B cell (primary cell): ENCODE measurements around the gene OR5J2. TPM values are rescaled to one million over a fixed set of nuclear protein-coding genes. Genes with fewer than 3 reads are reported as not detected.

Experiments used
- ATAC-seq: fragments of 200-7000 bp; cut with Tn5 transposase; one replicate; pipeline ENCODE4 v1.10.0; 2021; ENCODE audit warnings: low read depth, mild to moderate bottlenecking, moderate number of reproducible peaks, moderate library complexity
- CTCF ChIA-PET: fragments of 350-600 bp; sonication (Branson Sonifier 250); formaldehyde crosslinking; loops from one replicate; lab custom pipeline; 2021; ENCODE audit warnings: antibody characterized with exemption, inconsistent platforms; lab: Charles Lee
- POLR2A ChIA-PET: fragments of 350-600 bp; sonication (Branson Sonifier 250); formaldehyde crosslinking; loops from one replicate; lab custom pipeline; 2021; ENCODE audit warnings: antibody characterized with exemption; lab: Charles Lee
- DNase-seq: peaks from one replicate; pipeline ENCODE4 v3.0.0; 2013
- H2AFZ ChIP-seq: 2 replicates; pipeline ENCODE4 v1.6.1; 2012; ENCODE audit warnings: mild to moderate bottlenecking, low read depth, low read length; ENCODE audit not compliant: insufficient read depth, poor library complexity, severe bottlenecking
- H3K27ac ChIP-seq, 2 donors: 1 replicate in 1 of 2; 2 replicates in 1 of 2; pipeline ENCODE4 v1.5.1; 2012 to 2013; ENCODE audit warnings: low read length in 2 of 2, mild to moderate bottlenecking in 2 of 2, moderate library complexity in 1 of 2
- H3K27me3 ChIP-seq, 4 experiments: fragments of 200-600 bp in 1 of 4; sonication (generic) in 1 of 4; replicated peaks in 1 of 4; 1 replicate in 2 of 4; 2 replicates in 2 of 4; pipeline versions ENCODE4 v1.6.1 to v1.7.0; 2013 to 2016; ENCODE audit warnings: low read length in 3 of 4, mild to moderate bottlenecking in 2 of 4, mixed read lengths in 1 of 4, moderate library complexity in 1 of 4; ENCODE audit not compliant: insufficient read depth in 4 of 4, control insufficient read depth in 3 of 4; ENCODE audit errors: control extremely low read depth in 1 of 4
- H3K36me3 ChIP-seq, 2 experiments: replicated peaks in 1 of 2; 1 replicate in 1 of 2; 2 replicates in 1 of 2; pipeline versions ENCODE4 v1.6.1 to v1.7.1; 2013; ENCODE audit warnings: low read length in 1 of 2; ENCODE audit not compliant: insufficient read depth in 2 of 2, control insufficient read depth in 1 of 2; ENCODE audit errors: control extremely low read depth in 1 of 2, extremely low read depth in 1 of 2
- H3K4me1 ChIP-seq, 2 donors: fragments of 200-600 bp in 1 of 2; sonication (generic) in 1 of 2; 1 replicate in 1 of 2; 2 replicates in 1 of 2; pipeline versions ENCODE4 v1.5.1 to v1.6.1; 2013 to 2017; ENCODE audit warnings: low read length in 2 of 2; ENCODE audit not compliant: control insufficient read depth in 2 of 2, insufficient read depth in 2 of 2
- H3K4me2 ChIP-seq: replicated peaks from 2 replicates; pipeline ENCODE3; 2012; ENCODE audit warnings: mild to moderate bottlenecking, low read depth, low read length; ENCODE audit not compliant: poor library complexity, severe bottlenecking
- H3K4me3 ChIP-seq, 5 experiments: fragments of 200-600 bp in 1 of 5; sonication (generic) in 1 of 5; 1 replicate in 3 of 5; 2 replicates in 2 of 5; pipeline versions ENCODE4 v1.5.1 to v1.7.0; 2011 to 2016; ENCODE audit warnings: low read length in 4 of 5, mild to moderate bottlenecking in 4 of 5, low read depth in 2 of 5, control low read depth in 1 of 5, moderate library complexity in 1 of 5; ENCODE audit not compliant: insufficient read depth in 1 of 5; ENCODE audit errors: control extremely low read depth in 1 of 5, extremely low read depth in 1 of 5
- H3K79me2 ChIP-seq: fragments of 200-600 bp; sonication (generic); one replicate; pipeline ENCODE4 v1.6.0; 2016; ENCODE audit warnings: low read length; ENCODE audit not compliant: control insufficient read depth, insufficient read depth
- H3K9ac ChIP-seq: fragments of 200-600 bp; sonication (generic); 2 replicates; pipeline ENCODE4 v1.6.1; 2017; ENCODE audit warnings: mild to moderate bottlenecking, low read length, moderate library complexity
- H3K9me3 ChIP-seq, 3 donors: one replicate each; pipeline versions ENCODE4 v1.6.1 to v1.7.1; 2013; ENCODE audit warnings: low read length in 2 of 3; ENCODE audit not compliant: control insufficient read depth in 2 of 3, insufficient read depth in 1 of 3; ENCODE audit errors: control extremely low read depth in 1 of 3
- H4K20me1 ChIP-seq: 2 replicates; pipeline ENCODE4 v1.6.0; 2012; ENCODE audit warnings: mild to moderate bottlenecking, low read length; ENCODE audit not compliant: insufficient read depth, control insufficient read depth, poor library complexity, severe bottlenecking
- H3K27ac Mint-ChIP-seq: one replicate; pipeline ENCODE4 v1.8.0; 2021; ENCODE audit warnings: mixed read lengths
- H3K27me3 Mint-ChIP-seq: one replicate; pipeline ENCODE4 v1.8.0; 2021; ENCODE audit warnings: mixed read lengths
- H3K4me1 Mint-ChIP-seq: one replicate; pipeline ENCODE4 v1.8.0; 2021; ENCODE audit warnings: mixed read lengths
- H3K4me3 Mint-ChIP-seq: one replicate; pipeline ENCODE4 v1.8.0; 2021; ENCODE audit warnings: mixed read lengths
- H3K9me3 Mint-ChIP-seq: one replicate; pipeline ENCODE4 v1.8.0; 2022; ENCODE audit warnings: mixed read lengths; ENCODE audit not compliant: insufficient read depth
- EZH2 ChIP-seq: IDR thresholded peaks from 2 replicates; pipeline ENCODE4 v1.6.1; 2012; ENCODE audit warnings: borderline replicate concordance, low read depth, mild to moderate bottlenecking, moderate library complexity, low read length; ENCODE audit not compliant: insufficient read depth, poor library complexity, severe bottlenecking
- WGBS: methylation state at CpG from one replicate; pipeline ENCODE4 v1.1.5; 2013; ENCODE audit warnings: missing lambda C conversion rate; ENCODE audit not compliant: insufficient coverage; 5-methylcytosine and 5-hydroxymethylcytosine counted together
- intact Hi-C: fragments of 100-400 bp; cut with micrococcal nuclease; formaldehyde crosslinking; loops from one replicate; pipeline ENCODE4 v1.10.0; 2022
- polyA plus RNA-seq: library from polyadenylated mRNA; depleted of rRNA; stranded (reverse); fragments of >200 nt; gene quantifications from 2 replicates; pipeline ENCODE4 v1.2.3, GENCODE V29; 2012
- total RNA-seq, 2 donors: library from RNA; stranded (reverse); fragments of 120-200 nt in 1 of 2; gene quantifications; 1 replicate in 1 of 2; 2 replicates in 1 of 2; pipeline versions ENCODE4 v1.2.3 to v1.2.4, GENCODE V29; 2013 to 2022
- TF ChIP-seq, protein P1 (sequence below): fragments of 200-600 bp; IDR thresholded peaks from one replicate; pipeline ENCODE4 v1.8.0; 2022; ENCODE audit warnings: antibody characterized with exemption, mild to moderate bottlenecking

The OR5J2 gene
- total and polyA plus RNA-seq, 2 donors (not counting 1 experiment from before 2014, with no cell fraction given), result not detected

DNA sequence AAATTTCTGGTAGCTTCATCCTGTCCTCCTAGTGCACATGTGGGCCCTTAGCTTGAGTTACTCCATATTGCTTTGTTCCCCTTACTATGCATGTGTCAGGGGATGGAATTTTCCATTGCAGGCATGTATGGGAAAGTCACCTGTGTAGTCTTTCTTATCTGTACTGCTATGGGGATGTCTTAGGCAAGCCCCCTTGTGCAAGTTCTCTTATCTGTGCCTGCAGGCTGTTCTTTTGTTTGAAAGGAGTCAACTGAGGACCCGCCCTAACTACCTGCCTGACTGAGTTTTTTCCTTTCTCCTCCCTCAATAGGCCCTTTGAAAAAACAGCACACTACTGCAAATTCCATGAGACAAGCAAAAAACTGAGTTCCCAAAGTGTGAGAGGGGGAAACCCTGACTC, 25.0 kb upstream of the OR5J2 start:
- Mint-ChIP-seq H3K27ac (no peak overlapping the region), H3K4me3 (no peak overlapping the region), H3K27me3 (no peaks in the 10 kb centered on the region), H3K4me1 (no peaks in the 10 kb centered on the region), H3K9me3 (peaks cover 22% of the 10 kb centered on the region)
- CTCF ChIA-PET, result no interaction called here
- Histone ChIP-seq H3K4me1 (no peaks in the 10 kb centered on the region), H3K79me2 (no peaks in the 10 kb centered on the region), H4K20me1 (no peaks in the 10 kb centered on the region), H3K27me3 (no peaks in the 10 kb centered on the region), H3K4me2 (no peak overlapping the region), H3K36me3 (no peaks in the 10 kb centered on the region), H3K27ac (no peak overlapping the region), H3K9me3 (peaks cover 0 to 10% (median 2%) of the 10 kb centered on the region in 3 donors), H3K9ac (no peak overlapping the region), H2AFZ (no peak overlapping the region), H3K4me3 (no peak overlapping the region)
- POLR2A ChIA-PET, result no interaction called here
- ATAC-seq, result no peak
- TF ChIP-seq, protein P1, sequence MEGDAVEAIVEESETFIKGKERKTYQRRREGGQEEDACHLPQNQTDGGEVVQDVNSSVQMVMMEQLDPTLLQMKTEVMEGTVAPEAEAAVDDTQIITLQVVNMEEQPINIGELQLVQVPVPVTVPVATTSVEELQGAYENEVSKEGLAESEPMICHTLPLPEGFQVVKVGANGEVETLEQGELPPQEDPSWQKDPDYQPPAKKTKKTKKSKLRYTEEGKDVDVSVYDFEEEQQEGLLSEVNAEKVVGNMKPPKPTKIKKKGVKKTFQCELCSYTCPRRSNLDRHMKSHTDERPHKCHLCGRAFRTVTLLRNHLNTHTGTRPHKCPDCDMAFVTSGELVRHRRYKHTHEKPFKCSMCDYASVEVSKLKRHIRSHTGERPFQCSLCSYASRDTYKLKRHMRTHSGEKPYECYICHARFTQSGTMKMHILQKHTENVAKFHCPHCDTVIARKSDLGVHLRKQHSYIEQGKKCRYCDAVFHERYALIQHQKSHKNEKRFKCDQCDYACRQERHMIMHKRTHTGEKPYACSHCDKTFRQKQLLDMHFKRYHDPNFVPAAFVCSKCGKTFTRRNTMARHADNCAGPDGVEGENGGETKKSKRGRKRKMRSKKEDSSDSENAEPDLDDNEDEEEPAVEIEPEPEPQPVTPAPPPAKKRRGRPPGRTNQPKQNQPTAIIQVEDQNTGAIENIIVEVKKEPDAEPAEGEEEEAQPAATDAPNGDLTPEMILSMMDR, result no peak
- no peak for TF ChIP-seq EZH2
- no CpG with 5 or more reads among the region's 1 CpG for WGBS
- intact Hi-C loops, result no loop called here
- no peak for DNase-seq

DNA sequence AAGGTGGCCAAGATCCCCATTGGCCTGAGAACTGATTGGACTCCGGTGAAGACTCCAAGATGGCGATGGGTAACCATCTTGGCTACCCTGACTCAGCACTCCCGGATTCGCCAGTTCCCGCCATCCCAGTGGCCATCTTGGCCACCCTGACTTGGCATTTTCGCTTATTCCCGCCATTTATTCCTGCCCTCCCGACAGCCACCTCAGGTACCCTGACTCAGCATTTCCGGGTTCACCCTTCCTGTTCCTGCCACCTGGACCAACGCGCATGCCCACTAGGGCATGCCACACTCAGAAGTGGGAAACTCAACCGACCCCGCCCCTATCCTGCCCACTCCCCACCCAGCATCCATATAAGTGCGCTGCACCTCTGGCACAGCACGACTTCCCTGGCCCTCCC, 24.1 kb upstream of the OR5J2 start:
- CTCF ChIA-PET, result no interaction called here
- no peaks in the 10 kb centered on the region for H3K36me3 ChIP-seq
- DNase-seq (no peak), ATAC-seq (no peak)
- H4K20me1 ChIP-seq, result no peaks in the 10 kb centered on the region
- H3K4me1 Mint-ChIP-seq, result no peaks in the 10 kb centered on the region
- H3K4me3 Mint-ChIP-seq, result no peak overlapping the region
- H3K4me1 ChIP-seq, result no peaks in the 10 kb centered on the region
- intact Hi-C loops, result no loop called here
- H3K27ac ChIP-seq, result no peak overlapping the region
- H3K79me2 ChIP-seq, result no peaks in the 10 kb centered on the region
- H3K4me2 ChIP-seq, result no peak overlapping the region
- H3K27me3 Mint-ChIP-seq, result no peaks in the 10 kb centered on the region
- no peak for TF ChIP-seq EZH2
- TF ChIP-seq, protein P1, result no peak
- no peak overlapping the region for H2AFZ ChIP-seq
- H3K27me3 ChIP-seq, result no peaks in the 10 kb centered on the region
- H3K9me3 Mint-ChIP-seq, result peaks cover 22% of the 10 kb centered on the region
- H3K9me3 ChIP-seq, result peaks cover 0 to 10% (median 2%) of the 10 kb centered on the region in 3 donors
- no peak overlapping the region for H3K4me3 ChIP-seq
- no peak overlapping the region for H3K27ac Mint-ChIP-seq
- POLR2A ChIA-PET, result no interaction called here
- H3K9ac ChIP-seq, result no peak overlapping the region
- WGBS, result 96% methylated on average over 15 of the region's 15 CpGs
